SU-DHL-6 (cell line): ENCODE measurements around the gene CDC42BPA.
"Not testable (repeated sequence)": the region's sequence is repeated elsewhere in the genome, so short reads cannot be mapped to it uniquely, and the experiment has no call there.

Experiments
- CTCF ChIP-seq: fragments of 200-600 bp; sonication (generic); IDR thresholded peaks from one replicate; pipeline ENCODE4 v1.5.1; 2017; ENCODE audit warnings: antibody characterized with exemption, mild to moderate bottlenecking, low read length, moderate library complexity; ENCODE audit not compliant: insufficient read depth, poor library complexity, severe bottlenecking
- EZH2phosphoT487 ChIP-seq: fragments of 200-600 bp; sonication (generic), shearing (Covaris generic); conservative IDR thresholded peaks from 2 replicates; pipeline ENCODE4 v1.6.1; 2018; ENCODE audit warnings: mild to moderate bottlenecking, antibody characterized with exemption, low read length, moderate library complexity, mixed read lengths

DNA sequence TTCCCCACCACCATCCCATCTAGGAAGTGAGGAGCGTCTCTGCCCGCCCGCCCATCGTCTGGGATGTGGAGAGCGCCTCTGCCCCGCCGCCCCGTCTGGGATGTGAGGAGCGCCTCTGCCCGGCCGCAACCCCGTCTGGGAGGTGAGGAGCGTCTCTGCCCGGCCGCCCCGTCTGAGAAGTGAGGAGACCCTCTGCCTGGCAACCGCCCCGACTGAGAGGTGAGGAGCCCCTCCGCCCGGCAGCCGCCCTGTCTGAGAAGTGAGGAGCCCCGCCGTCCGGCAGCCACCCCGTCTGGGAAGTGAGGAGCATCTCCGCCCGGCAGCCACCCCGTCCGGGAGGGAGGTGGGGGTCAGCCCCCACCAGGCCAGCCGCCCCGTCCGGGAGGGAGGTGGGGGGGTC, 185.6 kb downstream of the CDC42BPA start:
- TF ChIP-seq CTCF, EZH2phosphoT487: not testable (repeated sequence)
